NCI-H69 (cell line): ENCODE data around the gene MAD1L1.
"Not testable (repeated sequence)": the region's sequence is repeated elsewhere in the genome, so short reads cannot be mapped to it uniquely, and the experiment has no call there.

Source experiments
- DNase-seq: peaks from one replicate; lab custom pipeline; 2025; lab: John Stamatoyannopoulos, UW

The MAD1L1 gene

DNA sequence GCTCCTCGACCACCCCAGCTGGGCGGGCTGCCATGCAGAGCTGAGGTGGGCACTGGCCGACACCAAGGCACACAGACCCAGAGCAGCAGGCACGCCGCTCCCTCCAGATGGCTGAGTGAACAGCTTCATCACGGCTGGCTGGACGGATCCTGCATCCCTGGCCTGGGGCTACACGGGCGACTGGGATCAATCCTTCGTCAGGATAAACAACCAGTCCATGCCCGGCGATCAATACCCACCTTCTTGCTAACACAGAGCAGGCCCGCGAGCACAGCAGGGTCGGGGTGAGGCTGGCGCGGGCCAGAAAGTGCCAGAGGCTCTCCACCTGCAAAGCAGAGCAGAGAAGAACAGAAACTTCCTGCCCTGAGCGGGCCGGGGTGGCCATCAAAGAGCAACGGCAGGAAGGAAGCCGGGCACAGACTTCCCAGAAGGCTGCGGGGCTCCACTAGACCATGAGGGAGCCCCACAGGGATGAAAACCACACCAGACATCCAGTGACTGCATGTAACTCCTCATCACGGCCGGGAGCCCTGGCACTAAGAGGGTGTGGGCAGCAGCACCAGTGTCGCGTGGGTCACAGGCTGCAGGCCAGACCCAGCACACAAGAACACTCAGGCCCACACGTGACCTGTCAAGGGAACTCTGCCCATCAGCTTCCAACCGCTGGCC lies 166.4 kb downstream of the MAD1L1 start:
- no peak for DNase-seq

DNA sequence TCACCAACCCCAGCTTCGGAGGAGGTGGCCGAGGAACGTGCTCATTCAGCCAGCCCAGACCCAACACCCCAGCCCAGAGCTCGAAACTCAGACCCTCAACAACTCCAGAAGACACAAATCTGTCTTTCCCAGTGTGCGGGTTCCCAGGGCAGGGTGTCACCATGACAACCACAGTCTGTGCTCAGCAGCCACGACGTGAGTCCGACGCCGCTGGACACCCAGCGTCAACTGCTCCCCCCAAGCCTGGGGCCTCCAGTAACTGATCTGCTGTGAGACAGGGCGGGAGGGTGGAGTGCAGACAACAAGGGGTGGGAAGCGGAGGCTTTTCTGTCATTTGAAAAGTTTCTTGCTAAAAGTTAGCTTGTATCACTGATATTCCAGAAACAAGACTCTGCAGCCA lies 167.2 kb downstream of the MAD1L1 start:
- no peak for DNase-seq

DNA sequence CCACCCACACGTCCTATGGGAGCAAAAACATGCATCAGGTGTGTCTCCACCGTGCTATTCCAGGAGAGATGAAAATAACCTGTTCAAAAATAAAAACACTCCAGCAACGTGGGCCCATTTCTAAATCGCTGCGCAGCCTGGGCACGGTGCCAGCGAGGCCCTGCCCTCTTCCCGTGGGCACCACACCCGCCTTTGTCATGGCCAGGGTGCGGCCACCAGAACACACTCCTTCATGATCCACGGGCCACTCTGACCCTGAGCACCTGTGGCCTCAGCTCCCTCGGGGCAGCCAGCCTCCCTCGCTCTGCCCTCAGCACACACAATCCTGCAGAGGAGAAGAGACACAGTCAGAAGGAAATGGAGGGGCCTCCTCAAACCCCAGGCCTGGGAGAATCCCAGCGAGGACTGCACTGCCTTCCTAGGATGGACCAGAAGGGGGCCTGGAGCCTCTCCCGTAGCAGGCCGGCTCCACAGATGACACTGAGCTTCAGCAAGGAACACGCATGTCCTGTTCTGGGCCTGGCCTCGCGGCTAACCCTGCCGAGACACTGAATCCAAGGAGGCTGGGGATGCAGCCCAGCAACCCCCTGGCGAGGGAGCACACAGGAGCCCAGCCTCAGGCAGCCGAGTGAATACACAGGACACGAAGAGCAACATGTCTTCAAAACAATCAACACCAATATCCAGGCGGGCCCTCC lies 169.0 kb downstream of the MAD1L1 start:
- DNase-seq, result peak; percentile 71

DNA sequence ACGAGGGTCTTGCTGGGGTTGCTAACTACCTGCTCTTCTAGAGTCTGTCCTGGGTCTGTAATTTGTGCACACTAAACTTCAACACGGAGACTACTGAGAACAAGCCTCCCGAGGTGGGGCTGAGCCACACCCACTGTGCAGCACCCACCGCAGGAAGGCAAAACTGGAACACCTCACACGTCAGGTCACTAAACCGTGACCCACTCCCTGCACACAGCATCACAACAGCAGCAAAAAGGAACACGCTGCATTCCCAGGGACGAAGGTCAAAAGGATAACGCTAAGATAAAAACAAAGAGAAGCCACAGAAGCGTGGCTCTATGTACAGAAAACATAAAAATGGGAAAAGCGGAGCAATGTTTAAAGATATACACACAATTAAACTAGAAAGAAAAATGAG lies 170.1 kb downstream of the MAD1L1 start:
- no peak for DNase-seq

DNA sequence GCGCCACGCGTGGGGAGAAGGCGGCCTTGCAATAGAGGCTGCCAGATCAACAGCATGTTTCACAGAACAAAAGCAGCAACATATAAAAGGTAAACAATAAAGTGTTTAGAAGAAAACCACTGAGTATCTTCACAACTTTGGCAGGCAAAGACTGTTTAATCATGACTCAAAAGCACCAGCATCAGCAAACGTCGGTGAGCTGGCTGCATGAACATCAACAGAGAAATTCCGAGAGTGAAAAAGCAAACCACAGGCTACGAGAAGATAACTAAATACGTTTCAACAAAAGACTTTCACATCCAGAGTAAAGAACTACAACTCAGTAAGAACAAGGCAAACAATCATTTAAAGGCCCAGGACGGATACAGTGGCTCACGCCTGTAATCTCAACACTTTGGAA lies 172.0 kb downstream of the MAD1L1 start:
- DNase-seq, result no peak

DNA sequence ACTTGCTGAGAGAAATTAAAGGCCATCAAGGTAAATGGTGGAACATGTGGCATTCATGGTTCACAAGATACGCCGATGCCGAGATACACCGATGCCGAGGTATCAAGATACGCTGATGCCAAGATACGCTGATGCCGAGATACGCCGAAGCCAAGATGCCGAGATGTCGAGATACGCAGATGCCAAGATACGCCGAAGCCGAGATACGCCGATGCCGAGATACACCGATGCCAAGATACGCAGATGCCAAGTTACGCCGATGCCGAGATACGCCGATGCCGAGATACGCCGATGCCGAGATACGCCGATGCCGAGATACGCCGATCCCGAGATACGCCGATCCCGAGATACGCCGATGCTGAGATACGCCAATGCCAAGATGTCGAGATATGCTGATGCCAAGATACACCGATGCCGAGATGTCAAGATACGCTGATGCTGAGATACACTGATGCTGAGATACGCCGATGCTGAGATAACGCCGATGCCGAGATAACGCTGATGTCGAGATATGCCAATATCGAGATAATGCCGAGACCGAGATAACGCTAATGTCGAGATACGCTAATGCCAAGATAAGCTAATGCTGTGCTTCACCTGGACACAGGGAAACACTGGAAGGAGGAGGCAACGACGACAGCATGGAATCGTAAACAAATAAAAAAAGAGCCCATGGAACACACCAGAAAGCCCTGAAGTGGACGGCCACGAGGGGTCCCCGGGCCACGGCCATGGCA lies 172.6 kb downstream of the MAD1L1 start:
- DNase-seq, result no peak

DNA sequence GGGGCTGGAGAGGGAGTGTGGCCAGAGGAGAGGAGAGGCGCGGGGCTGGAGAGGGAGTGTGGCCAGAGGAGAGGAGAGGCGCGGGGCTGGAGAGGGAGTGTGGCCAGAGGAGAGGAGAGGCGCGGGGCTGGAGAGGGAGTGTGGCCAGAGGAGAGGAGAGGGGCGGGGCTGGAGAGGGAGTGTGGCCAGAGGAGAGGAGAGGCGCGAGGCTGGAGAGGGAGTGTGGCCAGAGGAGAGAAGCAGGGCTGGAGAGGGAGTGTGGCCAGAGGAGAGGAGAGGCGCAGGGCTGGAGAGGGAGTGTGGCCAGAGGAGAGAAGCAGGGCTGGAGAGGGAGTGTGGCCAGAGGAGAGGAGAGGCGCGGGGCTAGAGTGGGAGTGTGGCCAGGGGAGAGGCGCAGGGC lies 174.5 kb downstream of the MAD1L1 start:
- not testable (repeated sequence) for DNase-seq

DNA sequence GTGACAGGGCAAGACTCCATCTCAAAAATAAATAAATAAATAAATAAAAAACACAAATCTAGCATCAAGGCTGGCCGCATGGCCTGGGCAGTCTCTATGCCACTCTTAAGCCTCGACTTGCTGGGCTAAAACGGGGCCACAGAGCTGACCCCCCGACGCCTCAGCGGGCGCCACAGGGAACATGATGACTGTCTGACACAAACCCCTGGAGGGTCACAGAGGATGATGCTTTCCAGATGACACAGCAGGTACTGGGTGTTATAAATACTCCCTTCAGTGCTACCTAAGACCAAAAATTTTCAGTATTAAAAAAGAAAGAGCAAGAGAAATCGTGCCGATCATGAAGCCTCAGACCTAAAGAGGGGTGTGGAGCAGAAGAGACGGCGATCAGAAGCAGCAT lies 176.8 kb downstream of the MAD1L1 start:
- DNase-seq, result no peak

DNA sequence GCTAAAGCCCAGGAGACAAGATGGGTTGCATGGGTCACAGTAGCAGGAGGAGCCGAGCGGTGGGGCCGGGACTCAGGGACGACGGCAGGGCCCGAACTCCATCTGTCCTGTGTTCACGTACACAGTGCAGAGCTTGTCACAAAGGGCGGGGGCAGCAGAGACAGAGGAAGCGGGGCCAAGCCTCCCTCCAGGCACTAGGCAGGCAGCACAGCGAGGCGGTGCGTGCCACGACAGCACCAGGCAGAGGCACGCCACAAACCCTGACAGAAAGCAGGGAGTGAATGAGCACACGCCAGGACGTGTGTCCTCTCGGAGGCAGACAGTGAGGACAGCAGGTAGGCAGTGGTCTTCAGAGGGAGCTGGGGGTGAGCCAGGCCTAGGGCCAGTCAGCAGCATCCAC lies 177.8 kb downstream of the MAD1L1 start:
- DNase-seq, result no peak

DNA sequence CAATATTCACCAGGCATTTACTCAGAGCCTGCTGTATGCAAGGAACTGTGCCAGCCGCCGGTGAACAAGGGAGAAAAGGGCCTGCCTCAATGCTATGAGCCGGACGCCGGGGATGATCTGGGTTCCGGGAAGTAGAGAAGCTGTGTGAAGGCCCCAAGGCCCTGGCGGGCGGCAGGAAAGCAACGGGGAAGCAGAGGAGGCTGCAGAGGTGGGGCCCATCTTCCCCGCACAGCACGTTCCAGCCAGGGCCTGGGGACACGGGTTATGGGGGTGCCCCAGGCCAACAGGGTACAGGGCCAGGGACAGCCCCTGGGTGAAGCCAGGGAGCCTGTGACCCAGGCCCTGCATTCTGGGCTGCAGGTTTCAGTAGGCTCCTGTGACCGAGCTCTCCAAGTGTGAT lies 179.3 kb downstream of the MAD1L1 start:
- DNase-seq, result no peak

DNA sequence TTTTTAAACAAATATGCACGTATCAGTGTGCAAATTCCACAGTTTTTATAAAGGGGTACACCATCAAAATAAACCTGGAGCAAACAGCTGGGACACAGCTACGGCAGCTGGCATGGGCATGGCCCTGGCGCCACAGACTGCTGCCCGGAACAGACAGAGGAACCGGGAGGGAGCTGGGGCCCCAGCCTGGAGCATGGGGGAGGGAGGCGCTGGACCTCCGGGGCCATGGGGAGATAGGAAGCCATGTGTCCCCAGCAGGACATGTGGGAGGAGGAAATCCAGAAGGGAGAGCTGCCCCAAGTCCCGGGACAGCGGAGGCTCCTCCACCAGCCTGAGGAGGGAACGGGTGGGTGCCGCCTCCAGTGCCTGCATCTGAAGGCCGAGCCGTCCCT lies 180.1 kb downstream of the MAD1L1 start:
- DNase-seq, result no peak

DNA sequence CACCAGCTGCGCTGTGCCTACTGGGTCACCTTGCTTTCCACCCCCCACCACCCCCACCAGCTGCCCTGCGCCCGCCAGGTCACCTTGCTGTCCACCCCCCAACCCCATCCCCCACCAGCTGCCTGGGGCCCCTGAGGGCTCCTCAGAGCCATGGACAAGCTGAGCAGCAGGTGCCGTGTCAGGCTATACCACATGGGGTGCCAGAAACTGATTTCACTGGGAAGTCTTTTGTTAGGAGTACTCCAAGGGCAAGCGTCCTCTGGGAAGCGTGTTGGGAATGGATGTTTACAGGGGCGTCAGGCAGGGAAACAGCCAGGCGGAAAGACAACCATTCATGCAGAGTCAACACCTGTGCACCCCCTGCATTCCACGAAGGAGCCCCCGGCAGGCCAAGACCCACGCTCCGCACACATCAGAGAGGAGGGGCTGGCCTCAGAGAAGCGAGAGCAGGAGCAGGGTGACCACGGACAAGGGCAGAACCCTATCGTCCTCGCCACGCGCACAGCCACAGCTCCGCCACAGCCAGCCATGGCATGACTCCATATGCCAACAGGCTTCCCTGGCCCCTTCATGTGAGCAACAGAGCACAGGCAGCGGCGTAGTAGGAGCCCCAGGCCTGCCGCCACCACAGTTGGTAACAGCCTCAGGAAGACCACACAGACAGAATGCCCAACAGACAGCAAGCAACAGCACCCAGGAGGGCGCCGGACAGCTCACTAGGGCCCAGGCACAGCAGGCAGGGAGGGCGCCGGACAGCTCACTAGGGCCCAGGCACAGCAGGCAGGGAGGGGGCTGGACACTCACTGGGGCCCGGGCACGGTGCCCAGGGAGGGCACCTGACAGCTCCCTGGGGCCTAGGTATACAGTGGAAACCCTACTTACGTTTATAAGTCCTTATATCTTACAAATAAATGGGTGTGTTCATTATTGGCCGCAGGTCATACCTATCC lies 180.8 kb downstream of the MAD1L1 start:
- peak; percentile 92 for DNase-seq

DNA sequence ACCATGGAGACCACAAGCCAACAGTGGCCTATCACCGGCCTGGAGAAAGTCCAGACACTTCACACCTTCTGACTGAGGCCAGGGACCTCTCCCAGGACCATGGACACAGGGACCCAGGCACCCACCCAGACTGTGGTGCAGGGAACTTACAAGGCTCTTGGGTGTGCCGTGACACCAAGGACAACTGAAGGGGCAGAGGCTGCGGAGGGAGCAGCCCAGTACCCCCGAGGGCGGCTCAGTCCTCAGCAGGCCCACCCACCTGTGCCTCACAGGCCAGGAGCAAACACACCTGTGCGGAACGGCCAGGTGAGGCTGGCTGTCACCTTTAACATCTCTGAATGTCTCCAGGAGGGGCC lies 182.3 kb downstream of the MAD1L1 start:
- DNase-seq, result peak; percentile 21

DNA sequence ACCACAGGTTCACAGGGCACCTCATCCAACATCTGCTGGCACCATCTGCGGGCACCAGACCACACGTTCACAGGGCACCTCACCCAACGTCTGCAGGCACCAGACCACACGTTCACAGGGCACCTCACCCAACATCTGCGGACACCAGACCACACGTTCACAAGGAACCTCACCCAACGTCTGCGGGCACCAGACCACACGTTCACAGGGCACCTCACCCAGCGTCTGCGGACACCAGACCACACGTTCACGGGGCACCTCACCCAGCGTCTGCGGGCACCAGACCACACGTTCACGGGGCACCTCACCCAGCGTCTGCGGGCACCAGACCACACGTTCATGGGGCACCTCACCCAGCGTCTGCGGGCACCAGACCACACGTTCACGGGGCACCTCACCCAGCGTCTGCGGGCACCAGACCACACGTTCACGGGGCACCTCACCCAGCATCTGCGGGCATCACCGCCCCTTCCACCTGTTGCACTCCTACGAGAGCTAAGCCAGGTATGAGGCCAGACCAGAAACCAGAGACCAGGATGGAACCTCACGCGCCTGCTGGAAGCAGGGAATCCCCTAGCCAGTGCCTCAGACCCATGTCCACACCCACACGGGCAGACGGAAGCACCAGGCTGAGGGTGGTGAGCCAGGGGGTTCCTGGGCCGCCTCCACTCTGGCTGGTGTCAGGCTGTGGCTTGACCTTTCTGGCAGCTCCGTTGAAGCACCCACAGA lies 182.8 kb downstream of the MAD1L1 start:
- DNase-seq, result no peak

DNA sequence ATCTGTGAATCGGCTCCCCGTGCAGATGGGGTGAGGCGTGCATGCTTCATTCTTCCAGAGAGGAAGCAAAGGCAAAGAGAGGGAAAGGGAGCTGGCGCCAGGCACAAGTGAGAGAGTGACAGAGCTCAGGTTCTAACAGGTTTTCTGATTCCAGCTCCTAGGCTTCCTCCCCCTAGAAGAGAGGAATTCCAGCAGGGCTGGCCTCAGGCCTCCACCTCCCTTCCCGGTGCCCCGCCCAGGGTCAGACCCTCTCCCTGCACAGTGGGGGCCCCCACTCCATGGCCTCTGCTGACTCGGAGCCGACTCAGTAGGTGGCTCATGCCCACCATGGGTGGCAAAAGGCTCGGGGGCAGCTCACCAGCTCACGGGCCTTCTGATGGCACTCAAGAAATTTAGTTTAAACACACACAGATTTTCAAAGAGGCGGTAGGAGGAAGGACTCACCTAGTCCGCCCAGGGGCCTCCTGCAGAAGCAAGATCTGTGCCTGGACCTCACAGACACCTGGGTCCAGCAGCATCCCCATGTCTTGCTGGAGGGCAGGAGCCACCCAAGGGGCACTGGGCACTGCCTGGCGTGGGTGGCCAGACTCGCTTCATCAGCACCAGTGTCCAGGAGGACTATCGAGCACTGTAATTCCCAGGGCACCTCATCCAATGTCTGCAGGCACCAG lies 183.5 kb downstream of the MAD1L1 start:
- peak; percentile 11 for DNase-seq

DNA sequence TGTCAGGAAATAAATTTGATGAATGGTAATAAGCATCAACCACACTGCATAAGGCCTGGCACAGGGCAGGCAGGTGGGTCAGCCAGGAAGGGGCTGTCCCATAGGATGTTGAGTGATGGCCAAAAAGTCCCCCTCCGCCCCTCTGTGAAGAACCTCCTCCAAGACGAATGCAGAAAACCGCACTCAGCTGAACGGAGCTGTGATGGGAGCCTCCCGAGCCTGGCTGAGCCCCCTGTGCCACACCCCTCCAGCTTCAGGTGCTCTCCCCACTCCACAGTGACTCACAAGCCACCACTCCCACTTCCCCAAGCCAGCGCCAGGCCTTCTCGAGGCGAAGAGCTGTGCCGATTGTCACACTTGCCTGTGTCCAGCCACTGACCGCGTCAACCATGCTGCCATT lies 184.2 kb downstream of the MAD1L1 start:
- DNase-seq, result no peak

DNA sequence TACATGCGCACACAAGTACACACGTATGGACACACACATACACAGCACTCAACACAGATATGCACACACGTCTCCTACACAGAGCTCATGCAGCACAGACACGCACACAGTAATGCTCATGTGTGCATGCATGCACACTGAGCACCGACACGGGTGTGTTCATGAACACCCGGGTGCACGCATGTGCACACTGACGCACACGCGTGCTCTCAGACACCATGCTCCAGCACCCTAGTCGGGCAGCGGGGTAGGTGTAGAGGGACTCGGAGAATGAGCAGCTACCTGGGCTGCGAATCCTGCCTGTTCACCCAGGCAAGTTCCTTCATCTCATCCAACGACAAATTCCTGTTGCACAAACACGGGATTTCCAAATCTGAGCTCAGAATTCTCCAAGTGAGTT lies 184.7 kb downstream of the MAD1L1 start:
- DNase-seq, result no peak

DNA sequence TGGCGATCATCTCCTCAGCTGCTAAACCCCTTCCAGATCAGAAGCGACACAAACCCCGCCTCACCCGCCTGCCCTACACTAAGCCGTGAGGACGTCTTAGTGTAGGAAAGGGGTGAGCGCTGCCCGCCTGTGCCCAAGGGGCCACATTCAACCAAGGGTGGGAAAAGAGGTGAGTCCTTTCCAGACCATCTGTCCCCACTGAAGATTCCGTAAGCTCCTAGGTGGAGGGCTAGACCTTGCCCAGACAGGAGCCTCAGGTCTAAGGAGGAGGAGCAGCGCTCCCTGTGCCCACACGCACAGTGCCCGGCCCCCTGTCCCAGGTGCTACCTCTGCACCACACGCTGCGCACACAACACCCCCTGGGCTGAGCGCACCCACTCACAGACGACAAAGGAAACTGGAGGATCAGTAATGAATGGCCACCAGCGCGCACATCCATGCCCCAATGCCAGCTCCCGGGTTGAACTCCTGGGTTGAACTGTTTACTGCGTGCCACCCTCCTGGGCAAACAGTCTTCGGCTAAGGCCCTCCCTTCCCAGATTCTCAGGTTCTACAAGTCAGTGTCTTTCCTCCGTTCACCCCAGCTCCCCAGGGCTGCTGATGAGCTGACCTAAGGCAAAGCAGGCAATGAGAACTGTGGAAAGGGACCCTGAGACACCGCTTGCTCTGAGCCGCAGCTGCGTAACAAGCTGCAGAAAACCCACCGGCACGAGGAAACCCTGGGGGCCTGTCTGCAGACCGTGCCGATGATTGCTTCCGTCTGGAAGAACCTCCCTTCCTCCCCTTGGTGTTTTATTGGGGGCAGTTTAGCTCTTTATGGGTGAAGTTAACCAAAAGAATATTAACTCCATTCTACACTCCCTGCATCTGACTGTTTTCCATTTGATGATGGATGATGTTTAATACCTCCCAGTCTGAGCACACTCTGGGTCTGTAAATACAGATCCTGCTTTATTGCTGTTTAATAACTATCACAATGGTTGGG lies 185.9 kb downstream of the MAD1L1 start:
- DNase-seq, result peak; percentile 77

DNA sequence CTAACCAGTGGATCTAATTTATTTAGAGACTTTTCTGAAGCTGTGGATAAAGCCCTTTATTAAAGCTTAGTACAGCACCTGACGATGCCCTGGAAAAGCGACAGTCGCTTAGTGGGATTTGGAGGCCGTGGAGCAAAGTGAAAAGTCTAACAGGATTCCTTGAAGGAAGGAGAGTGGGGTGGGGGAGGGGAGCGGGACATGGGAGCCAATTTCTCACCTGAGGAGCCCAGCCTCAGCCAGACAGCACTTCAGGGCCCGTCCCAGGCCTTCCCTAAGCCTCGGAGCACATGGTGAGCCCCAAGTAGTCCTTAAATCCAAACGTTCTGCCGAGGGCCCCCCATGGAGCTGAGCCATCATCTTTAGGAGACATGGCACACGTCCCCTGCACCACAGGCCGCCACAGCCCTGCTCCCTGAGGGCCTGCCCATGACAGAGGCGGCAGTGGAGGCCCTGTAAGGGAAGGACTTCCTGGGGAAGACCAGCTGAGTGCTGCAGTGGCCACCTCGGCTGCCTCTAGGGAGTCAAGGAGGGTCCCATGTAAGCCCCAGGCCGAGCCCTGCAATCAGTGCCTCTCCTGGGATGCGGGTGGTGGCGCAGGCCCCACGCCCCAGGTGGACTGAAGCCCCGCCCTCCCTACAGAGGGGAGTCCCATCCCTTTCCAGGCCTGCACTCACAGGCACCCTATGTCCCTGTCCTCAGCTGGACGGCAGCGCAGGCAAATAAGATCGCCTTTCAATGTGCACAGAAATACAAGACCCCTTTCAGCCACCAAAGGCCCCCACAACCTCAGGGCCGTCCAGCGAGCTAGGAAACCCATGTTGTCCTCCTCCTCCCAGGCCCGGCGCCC lies 187.0 kb downstream of the MAD1L1 start:
- no peak for DNase-seq
